HL-60/S4 (cell line): ENCODE results near the gene EPN2.
"Not testable (repeated sequence)": the region's sequence is repeated elsewhere in the genome, so short reads cannot be mapped to it uniquely, and the experiment has no call there.

Experiments
- in situ Hi-C: fragments of 300-500 bp; cut with MboI; formaldehyde crosslinking; loops from 2 replicates; pipeline ENCODE4 v1.14.3; 2022; ENCODE audit warnings: low sequenced_read_pairs

Gene EPN2

DNA sequence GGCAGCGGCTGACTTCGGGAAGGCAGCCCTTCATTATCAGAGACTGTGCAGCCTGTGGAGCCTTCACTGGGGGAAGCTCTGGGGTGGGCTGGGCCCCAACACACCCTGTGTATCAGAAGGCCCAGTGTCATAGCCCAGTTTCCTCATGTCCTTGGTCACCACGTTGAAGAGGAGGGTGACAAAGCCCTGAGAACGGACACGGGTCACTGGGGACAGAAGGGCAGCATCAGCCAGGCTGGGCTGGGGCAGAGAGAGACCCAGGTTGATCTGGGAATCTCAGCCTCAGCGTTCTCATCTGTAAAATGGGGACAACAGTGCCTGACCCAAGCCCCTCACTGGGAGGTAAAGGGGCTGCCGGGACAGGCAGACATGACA, 106.1 kb downstream of the EPN2 start:
- in situ Hi-C loops, result no loop called here

DNA sequence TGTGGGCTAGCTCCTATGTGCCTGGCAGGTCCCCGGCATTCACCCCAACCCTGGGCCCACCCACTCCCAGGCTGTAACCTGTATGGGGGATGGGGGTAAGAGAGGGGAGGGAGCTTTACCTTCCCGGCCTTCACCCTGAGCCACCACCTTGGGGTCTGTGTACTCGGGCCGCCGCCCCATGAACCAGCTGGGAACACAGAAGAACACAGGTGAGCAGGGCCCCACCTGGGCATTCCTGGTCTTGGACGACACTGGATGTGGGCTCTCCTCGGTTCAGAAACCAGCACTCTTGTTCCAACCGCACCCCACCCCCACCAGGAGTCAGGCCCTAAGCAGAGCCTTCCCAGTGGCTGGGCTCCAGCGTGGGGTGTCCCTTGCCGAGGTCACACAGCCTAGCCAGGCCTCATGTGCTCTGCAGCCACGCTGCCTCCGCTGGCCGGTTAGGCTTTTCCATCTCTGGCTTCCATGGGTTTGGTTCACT, 106.5 kb downstream of the EPN2 start:
- in situ Hi-C loops, result no loop called here

DNA sequence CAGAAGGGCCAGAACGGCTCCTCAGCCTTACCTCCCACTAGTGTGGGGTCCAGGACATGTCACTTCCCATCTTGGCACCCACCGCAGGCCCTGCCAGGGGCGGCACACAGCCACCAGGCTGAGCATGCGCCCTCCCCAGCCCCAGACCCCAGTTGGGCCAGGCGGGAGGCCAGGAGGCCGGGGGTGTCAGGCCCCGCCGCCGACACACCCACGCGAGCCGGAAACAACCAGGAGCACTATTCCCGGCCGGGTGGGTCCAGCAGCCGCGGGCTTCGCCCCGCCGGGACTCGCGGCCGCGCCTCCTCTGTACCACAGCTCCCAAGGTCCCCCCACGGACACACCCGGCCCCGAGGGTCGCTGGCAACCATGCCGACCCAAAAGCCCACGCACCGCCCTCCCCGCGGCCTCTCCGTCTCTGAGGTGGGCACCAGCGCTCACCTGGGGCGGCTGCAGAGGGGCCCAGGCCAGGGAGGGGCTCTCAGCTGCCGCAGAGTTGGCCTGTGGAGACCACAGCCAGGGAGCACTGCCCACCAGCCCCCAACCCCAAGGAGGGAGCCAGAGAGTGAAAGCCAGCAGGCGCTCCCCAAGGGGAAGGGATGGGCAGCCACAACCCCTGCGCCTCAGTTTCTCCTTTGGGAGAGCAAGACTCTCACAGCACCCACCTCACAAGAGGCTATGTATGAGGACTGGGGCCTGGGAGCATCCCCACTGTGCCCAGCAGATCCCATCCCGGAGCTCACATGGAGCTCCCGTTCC, 107.3 kb downstream of the EPN2 start:
- in situ Hi-C loops, result no loop called here

DNA sequence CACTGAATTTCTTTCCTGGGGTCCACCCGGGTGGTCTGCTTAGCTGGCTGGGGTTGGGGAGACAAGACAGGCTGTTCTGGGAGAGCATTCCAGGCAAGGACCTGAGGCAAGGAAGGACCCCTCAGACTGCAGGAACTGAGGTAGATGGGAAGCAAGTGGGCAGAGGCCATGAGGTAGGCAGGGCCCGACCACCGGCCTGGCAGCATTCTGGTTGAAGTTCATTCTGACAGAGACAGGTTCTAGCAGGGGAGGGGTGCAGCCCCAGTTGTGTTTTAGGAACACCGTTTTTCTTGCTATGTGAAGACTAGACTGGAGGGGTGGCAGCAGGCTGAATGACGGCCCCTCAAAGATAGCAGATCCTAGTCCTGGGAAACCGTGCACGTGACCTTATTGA, 107.9 kb downstream of the EPN2 start:
- in situ Hi-C loops, result no loop called here

DNA sequence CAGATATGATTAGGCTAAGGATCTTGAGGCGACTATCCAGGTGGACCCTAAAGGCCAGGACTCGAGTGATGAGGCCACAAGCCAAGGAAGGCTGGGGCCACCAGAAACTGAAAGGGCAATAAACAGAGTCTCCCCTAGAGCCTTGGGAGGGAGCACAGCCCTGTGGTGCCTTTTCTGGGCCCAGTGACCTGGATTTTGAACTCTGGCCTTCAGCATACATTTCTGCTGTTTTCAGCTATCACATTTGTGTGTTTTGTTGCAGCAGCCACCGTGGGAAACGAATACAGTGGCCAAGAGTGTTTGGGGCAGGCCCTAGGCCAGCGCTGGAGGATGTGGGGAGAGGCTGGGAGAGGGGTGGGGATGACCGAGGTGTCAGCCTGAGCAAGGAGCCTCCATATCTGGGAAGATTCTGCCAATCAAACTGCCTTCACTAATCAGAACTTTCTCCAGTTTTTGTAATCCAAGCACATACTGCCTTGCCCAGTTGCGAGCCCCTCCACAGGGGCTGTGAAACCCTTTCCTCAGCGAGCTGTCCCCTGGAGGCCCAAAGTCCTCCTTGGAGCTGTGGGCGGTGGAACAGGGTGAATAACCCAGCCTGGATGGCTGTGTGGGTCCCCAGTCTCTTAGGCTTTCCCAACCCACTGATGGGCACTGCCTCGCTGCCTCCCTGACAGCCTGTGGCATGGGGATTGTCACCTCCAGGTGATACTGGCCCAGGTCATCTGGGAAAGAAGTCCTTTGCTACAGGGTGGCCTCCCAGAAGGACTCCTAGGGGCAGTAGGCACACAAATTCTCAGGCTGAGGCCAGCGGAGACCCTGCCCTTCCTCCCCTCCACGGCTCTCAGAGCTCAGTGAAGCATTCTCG, 108.6 kb downstream of the EPN2 start:
- in situ Hi-C loops, result no loop called here

DNA sequence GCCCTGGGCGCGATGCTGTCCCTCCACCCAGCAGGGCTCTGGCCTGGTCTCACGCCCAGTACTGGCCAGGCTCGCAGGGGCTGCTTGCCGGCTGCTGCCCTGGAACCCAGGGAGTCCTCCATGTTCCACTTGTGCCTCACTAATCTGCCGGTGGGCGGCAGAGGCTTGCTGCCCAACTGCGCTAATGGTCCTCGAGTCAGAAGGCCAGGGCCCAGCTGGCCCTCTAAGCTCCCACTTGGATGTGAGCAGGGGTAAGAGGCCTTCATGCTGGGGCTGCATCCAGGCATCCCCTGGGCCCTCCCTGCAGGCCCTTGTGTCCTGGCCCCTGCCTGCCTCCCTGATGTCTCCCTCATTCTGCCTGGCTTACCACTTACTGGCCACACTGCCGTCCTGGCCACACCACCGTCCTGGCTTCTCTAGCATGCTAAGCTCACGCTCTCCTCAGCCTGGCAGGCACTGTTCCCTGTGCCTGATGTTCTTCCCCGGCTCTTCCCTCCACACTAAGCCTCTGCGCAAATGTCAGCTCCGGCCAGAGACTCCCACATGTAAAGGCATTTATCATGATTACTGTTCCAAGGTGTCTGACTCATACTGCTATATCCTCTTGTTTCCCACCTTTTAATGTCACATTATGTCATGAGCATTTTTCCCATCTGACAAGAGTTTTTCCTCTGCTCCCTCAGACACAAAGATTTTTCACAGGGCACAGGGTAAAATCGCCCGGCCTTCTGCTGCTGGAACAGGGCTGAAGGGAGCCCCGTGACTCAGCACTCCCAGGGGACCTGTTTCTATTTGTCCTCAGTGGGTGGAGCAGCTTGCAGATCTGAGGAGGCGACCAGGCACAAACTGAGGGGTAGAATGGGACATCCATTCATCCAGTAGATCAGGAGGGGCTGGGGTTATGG, 109.4 kb downstream of the EPN2 start:
- in situ Hi-C loops, result no loop called here

DNA sequence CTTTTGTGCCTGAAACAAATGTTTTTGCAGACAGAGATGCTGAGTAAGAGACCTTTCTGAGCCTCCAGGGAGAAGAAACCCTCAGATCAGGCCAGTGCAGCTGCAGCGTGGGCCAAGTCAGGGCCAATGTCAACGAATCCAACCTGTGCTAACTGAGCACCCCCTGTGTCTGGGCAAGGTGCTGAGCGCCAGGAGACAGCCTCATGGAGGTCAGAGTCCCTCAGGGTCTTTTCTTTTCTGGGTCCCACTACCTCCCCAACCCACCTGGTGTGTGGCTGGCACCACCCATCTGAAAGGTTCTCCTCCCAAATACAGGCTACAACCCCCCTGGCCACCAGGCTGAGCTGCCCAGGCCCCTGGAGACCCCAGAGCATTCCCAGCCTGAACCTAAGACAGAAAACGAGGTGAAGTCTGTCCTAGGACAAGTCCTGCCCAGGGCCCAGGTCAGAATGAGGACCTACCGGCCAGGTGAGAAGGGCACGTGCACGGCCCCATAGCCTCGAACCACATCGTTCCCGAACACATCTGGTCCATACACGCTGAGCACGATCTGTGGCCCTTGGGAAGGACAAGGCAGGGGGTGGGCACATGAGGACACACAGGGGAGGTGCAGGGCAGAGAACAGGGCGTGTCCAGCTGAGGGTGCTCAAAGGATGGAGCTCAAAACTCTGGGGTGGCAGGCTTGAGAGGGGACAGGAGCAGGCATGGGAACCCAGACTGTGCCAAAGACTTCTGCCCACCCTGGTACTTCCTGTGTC, 110.3 kb downstream of the EPN2 start:
- in situ Hi-C loops, result no loop called here

DNA sequence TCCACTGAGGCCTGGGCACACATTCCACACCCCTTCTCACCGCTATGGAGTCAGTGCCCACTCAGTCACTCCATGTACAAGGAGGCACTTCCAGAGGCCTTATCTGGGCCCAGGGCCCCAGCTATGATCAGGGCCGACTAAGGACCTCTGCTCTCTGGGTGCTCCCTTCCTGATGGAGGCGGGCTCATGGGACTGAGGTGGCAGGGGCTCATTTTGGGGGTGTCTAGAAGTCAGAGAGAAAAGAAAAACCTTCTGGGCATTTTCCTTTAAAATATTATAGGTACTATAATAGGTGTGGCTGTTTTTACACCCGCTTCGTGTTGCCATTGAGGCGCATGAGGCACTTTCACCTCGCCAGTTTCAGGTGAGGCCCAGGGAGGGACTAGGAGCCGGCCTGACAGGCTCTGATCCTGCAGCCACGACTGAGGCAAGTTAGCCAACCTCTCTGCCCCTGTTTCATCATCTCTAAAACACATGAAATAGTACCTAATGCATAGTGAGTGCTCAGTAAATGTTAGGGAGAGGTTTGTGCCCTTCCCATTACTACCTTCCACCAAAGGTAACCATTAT, 111.0 kb downstream of the EPN2 start:
- in situ Hi-C loops, result no loop called here

DNA sequence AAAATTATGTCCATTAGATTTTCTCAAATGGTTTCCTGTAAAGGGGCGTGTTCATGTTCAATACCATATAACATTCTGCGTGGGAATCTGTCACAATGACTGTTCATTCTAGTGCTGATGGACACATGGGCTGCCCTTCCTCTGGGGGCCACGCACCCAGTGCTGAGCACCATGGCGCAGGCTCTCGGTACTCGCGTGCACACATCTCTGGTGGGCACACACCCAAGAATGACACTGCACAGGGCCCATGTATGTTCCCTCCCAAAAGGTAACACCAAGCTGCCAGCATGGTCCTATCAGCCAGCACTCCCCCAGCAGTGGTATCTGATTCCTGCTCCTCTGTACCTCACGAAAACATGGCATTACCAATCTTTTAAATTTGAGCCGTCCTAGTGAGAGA, 111.6 kb downstream of the EPN2 start:
- in situ Hi-C loops, result no loop called here

DNA sequence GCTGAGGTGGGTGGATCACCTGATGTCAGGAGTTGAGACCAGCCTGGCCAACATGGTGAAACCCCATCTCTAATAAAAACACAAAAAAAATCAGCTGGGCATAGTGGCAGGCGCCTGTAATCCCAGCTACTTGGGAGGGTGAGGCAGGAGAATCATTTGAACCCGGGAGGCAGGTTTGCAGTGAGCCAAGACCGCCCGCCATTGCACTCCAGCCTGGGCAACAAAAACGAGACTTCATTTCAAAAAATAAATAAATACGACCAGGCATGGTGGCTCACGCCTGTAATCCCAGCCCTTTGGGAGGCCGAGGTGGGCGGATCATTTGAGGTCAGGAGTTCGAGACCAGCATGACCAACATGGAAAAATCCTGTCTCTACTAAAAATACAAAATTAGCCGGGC, 116.2 kb downstream of the EPN2 start:
- in situ Hi-C loops, result not testable (repeated sequence)

DNA sequence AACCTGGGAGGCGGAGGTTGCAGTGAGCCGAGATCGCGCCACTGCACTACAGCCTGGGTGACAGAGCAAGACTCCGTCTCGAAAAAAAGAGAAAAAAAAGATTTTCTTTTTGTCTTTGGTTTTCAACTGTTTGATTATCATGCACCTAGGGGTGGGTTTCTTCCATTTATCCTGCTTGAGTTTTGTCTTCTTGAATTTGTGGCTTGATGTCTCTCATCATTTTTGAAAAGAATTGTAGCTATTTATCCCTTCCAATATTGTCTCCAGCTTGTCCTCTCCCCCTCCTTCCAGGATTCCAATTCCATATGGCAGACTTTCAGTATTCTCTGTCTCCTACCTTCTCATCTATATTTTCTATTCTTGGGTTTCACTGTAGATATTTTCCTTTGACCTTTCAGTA, 117.6 kb downstream of the EPN2 start:
- in situ Hi-C loops, result no loop called here

DNA sequence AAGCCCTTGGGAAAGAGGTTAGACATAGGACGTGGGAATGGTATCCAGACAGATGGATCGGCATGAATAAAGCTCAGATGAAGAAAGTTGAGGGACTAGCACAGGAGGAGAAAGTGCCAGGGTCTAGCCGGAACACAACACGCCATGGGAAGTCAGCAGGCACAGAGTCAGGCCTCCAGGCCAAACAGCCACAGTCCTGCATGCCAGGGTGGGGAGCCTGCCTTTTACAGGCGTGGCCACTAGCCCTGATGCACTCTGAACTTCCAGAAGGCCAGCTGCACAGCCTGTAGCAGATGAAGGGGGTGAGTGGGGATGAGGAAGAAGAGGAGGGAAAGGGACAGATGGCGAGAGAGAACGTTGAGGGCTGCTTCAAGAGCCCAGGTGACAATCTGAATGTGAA, 120.2 kb downstream of the EPN2 start:
- in situ Hi-C loops, result no loop called here

DNA sequence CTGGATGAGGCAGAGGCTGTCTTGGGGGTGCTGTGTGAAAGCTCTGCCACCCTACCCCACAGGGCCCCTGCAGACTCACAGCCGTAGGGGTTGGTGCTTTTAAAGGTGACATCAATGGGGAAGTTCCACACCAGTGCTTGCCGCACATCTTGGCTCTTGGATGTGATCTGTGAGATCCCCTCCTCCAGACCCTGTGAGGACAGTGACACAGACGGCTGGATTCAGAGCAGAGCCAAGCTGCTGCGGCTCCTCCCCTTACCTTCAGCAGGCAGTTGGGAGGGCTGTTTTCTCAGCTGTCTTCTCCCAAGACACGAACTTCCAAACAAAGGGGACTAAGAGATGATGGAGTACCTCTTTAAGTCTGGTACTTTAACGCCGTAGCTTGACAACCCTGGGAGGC, 120.6 kb downstream of the EPN2 start:
- in situ Hi-C loops, result no loop called here

DNA sequence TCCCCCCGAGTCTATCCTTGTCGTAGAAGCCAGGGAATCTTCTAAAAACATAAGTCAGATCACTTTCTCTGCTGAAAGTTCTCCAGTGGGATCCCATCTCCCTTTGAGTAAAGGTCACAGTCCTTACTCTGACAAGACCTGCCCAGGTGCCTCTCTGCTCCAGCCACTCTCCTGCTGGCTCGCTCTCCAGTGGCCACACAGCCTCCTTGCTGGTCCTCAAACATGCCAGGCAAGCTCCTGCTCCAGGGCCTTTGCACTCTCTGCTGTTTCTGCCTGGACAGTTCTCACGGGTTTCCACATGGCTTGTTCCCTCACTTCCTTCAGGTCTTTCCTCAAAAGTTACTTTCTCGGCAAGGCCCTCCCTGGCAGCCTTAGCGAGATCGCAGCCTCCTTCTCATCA, 122.0 kb downstream of the EPN2 start:
- in situ Hi-C loops, result no loop called here

DNA sequence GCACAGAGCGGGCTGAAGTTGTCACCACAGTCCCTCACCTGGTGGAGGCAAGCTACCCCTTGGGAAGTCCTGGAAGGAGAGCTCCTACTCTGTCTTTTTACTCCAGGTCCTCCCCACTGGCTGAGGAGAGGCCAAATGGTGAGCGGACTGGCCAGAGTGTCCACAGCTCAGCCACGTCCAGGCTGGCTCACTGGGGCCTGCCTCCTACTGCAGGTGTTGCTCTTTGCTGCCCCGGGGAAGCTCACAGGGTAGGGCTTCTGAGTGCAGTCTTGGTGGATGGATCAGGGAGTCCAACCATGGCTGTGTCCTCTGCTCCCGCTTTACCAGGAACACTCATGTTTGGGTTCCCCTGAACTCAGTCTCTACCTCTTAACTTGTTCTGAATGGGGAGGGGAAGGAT, 122.7 kb downstream of the EPN2 start:
- in situ Hi-C loops, result loop anchor here (10.0 kb wide), 1 partner anchor 85 kb away; no protein-coding TSS in a partner anchor

DNA sequence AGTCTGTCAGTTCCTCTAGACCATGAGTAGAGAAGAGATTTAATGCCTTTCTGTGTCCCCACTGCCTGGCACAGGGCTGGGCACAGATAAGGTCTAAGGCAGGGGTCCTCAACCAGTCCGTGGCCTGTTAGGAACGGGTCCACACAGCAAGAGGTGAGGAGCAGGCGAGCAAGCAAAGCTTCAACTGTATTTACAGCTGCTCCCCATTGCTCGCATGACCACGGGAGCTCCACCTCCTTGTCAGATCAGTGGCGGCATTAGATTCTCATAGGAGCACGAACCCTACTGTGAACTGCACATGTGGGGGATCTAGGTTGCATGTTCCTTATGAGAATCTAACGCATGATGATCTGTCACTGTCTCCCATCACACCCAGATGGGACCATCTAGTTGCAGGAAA, 123.6 kb downstream of the EPN2 start:
- in situ Hi-C loops, result loop anchor here (10.0 kb wide), 1 partner anchor 84 kb away; no protein-coding TSS in a partner anchor

DNA sequence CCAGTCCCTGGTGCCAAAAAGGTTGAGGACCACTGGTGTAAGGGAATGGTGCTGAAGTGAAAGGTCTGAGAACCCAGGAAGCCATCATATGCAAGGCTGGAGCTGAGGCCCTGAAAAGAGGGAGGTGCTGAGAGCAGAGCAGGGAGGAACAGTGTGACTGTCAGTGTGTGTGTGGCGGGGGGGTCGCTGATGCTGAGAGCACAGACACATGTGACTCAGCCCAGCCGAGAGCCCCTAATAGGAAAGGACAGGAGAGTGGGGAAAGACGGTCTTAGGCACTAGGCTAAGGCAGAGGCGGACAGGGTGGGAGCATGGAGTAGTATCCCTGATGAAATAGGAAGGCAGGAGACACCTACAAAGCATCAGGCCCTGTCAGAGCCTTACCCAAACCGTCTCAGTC, 124.2 kb downstream of the EPN2 start:
- in situ Hi-C loops, result loop anchor here (10.0 kb wide), 1 partner anchor 83 kb away; no protein-coding TSS in a partner anchor

DNA sequence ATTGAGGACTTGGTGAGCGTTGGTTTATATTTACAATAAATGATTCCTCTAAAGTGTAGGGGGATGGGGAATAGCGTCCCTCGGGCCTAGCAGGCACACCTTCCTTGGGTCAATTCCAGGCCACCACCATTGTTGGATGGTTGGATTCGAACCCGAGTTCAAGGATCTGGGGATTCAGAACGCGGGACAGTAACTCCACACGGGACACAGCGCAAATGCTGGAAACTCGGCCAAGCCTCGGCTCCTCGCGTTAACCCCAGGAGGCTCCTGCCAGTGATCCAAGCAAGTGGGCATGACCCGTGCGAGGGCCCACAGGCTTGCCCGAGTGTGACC, 124.7 kb downstream of the EPN2 start:
- in situ Hi-C loops, result loop anchor here (10.0 kb wide), 1 partner anchor 83 kb away; no protein-coding TSS in a partner anchor

DNA sequence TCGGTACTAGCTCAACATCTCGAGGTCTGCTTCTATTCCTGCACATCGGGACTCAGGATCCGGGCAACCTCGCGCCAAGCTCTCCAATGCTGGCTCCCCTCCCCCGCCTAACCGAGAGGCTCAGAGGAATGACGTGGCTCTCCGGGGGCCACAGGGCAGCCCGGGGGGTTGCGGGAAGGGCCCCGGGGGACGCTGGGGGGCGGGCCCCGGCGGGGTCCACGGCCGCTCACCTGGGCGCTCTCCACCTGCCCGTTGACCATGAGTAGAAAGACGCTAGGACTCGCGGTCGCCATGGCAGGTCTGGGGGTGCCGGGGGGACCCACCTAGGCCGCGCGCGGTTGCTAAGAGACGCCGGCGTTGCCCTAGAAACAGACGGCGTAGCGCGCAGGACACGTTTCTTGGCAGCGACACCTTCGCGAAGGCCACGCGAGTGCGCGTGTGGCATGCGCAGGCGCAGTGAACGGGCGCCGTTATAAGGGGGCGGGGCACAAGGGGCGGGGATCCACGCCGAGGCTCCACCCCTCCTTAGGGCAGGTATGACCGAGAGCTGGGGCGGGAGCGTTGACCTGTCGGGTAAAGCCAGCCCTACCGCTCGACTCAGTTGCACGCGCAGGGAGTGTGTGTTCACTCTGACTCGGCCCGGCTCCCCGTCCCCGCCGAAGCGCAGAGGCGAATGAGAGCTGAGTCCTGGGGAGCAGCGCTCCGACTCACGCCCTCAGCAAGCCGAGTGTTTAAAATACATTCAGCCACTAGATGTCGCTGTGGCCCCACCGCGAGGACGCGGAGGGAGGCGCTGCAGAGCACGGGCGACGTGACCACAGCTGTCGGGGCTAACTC, 125.3 kb downstream of the EPN2 start, which contains the start of gene B9D1:
Gene B9D1, minus strand, starts transcription at position 447 of the 837 bp plus-strand sequence. Its CDS starts 154 bp downstream, at position 293.
- in situ Hi-C loops, result loop anchor here (10.0 kb wide), 1 partner anchor 82 kb away; no protein-coding TSS in a partner anchor
